ENCODE results near the gene FGF18. TPM values are rescaled to one million over a fixed set of nuclear protein-coding genes. Genes with fewer than 3 reads are reported as not detected.

The FGF18 gene
- total RNA-seq, 4 donors from 2014 or later: 0.53 TPM; not detected in 3

DNA sequence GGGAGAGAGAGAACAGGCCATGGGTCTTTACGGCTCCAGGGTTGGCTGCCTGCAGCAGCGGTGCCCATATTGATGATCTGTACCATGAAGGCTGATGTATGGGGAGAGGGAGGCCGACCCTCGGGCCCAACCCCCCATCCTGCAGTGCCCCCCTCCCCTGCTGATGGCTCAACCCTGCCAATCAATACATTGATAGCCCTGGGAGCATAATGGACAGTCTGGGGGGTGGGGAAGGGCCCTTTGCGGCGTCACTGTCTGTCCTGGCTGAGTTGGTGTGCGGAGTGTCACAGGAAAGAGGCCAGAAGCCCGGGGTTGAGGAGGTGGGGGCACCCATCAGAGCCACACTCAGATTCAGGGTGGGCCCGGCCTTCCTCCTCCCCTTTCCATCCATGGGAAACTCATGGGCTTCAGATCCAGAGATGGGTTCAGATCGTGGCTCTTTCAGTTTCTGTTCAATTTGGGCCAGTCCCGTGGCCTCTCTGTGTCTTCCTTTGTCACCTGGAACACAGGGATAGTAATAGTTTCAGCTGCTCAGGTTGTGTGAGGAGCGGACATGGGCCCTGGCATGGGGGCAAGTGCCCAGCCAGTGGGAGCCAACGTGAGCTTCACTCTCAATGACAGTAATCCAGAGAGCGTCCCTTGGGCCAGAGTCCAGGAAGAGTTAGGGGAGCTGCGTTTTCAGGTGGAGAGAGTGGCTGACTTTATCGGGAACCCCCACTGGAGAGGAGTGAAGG lies 9.5 kb downstream of the FGF18 start:
- H3K27ac ChIP-seq: no peak overlapping the region
- peak in 1 of 3 donors; percentile 26 for DNase-seq
- no peak for TF ChIP-seq POLR2A (IDR thresholded peaks at IDR 0.05)
- TF ChIP-seq CTCF (IDR thresholded peaks at IDR 0.05): no peak
- H3K36me3 ChIP-seq: no peaks in the 10 kb centered on the region
- no peaks in the 10 kb centered on the region for H3K27me3 ChIP-seq
- H3K4me1 ChIP-seq: no peaks in the 10 kb centered on the region
- H3K4me3 ChIP-seq: no peak overlapping the region
- H3K9me3 ChIP-seq: no peaks in the 10 kb centered on the region

- Histone ChIP-seq H3K27me3 (no peaks in the 10 kb centered on the region), H3K27ac (no peak overlapping the region), H3K4me1 (no peaks in the 10 kb centered on the region), H3K4me3 (no peak overlapping the region), H3K36me3 (no peaks in the 10 kb centered on the region), H3K9me3 (no peaks in the 10 kb centered on the region)
- peak in 1 of 3 donors; percentile 13 for DNase-seq
- TF ChIP-seq CTCF (IDR thresholded peaks at IDR 0.05) (no peak), POLR2A (IDR thresholded peaks at IDR 0.05) (no peak)
These were observed 10.1 kb downstream of the FGF18 start for GRCh38 chr5:171429543-171429910.

GRCh38 chr5:171431251-171431777 lies 11.9 kb downstream of the FGF18 start:
- no peak overlapping the region for H3K4me3 ChIP-seq
- no peaks in the 10 kb centered on the region for H3K36me3 ChIP-seq
- TF ChIP-seq CTCF (IDR thresholded peaks at IDR 0.05) (no peak), POLR2A (IDR thresholded peaks at IDR 0.05) (no peak)
- no peaks in the 10 kb centered on the region for H3K9me3 ChIP-seq
- no peak overlapping the region for H3K27ac ChIP-seq
- H3K27me3 ChIP-seq: no peaks in the 10 kb centered on the region
- DNase-seq: no peak
- no peaks in the 10 kb centered on the region for H3K4me1 ChIP-seq

- no peak overlapping the region for H3K4me3 ChIP-seq
- DNase-seq: no peak
- H3K36me3 ChIP-seq: no peaks in the 10 kb centered on the region
- no peaks in the 10 kb centered on the region for H3K4me1 ChIP-seq
- H3K27ac ChIP-seq: no peak overlapping the region
- no peaks in the 10 kb centered on the region for H3K27me3 ChIP-seq
- no peak for TF ChIP-seq POLR2A (IDR thresholded peaks at IDR 0.05)
- no peak for TF ChIP-seq CTCF (IDR thresholded peaks at IDR 0.05)
- H3K9me3 ChIP-seq: no peaks in the 10 kb centered on the region
These were observed 12.6 kb downstream of the FGF18 start for GRCh38 chr5:171432076-171432475.

- no peaks in the 10 kb centered on the region for H3K36me3 ChIP-seq
- H3K4me3 ChIP-seq: no peak overlapping the region
- DNase-seq: no peak
- H3K4me1 ChIP-seq: no peaks in the 10 kb centered on the region
- TF ChIP-seq POLR2A (IDR thresholded peaks at IDR 0.05): no peak
- TF ChIP-seq CTCF (IDR thresholded peaks at IDR 0.05): no peak
- no peaks in the 10 kb centered on the region for H3K9me3 ChIP-seq
- no peak overlapping the region for H3K27ac ChIP-seq
- H3K27me3 ChIP-seq: no peaks in the 10 kb centered on the region
These were observed 13.3 kb downstream of the FGF18 start for GRCh38 chr5:171432583-171433351.
